Esophagus muscularis mucosa (tissue), 4 donors: Measurements from ENCODE around the gene ZSCAN4. TPM values are rescaled to one million over a fixed set of nuclear protein-coding genes. Genes with fewer than 3 reads are reported as not detected.
A peak's percentile ranks its signal among the peaks of the same experiment; 100 is the strongest.

Source experiments
- DNase-seq: peaks from one replicate; pipeline ENCODE4 v3.0.0-alpha.2; 2017; ENCODE audit errors: extremely low spot score
- H3K27ac ChIP-seq, 4 donors: fragments of 200-600 bp; sonication (generic); replicated peaks in 1 of 4; 1 replicate in 3 of 4; 2 replicates in 1 of 4; pipeline ENCODE4 v1.5.1; 2016 to 2019; ENCODE audit warnings: mild to moderate bottlenecking in 1 of 4
- H3K27me3 ChIP-seq, 4 donors: fragments of 200-600 bp; sonication (generic); one replicate each; pipeline versions ENCODE4 v1.5.1 to v1.6.0; 2016 to 2019
- H3K36me3 ChIP-seq, 4 donors: fragments of 200-600 bp; sonication (generic); one replicate each; pipeline ENCODE4 v1.5.1; 2016 to 2019
- H3K4me1 ChIP-seq, 4 donors: fragments of 200-600 bp; sonication (generic); one replicate each; pipeline ENCODE4 v1.5.1; 2016 to 2019
- H3K4me3 ChIP-seq, 4 donors: fragments of 200-600 bp; sonication (generic); 1 replicate in 2 of 4; 2 replicates in 2 of 4; pipeline ENCODE4 v1.5.1; 2016 to 2019; ENCODE audit warnings: mild to moderate bottlenecking in 4 of 4, moderate library complexity in 1 of 4
- H3K9me3 ChIP-seq, 4 donors: fragments of 200-600 bp; sonication (generic); 1 replicate in 3 of 4; 2 replicates in 1 of 4; pipeline ENCODE4 v1.5.1; 2016 to 2019
- CTCF ChIP-seq, 3 experiments: fragments of 200-600 bp in 2 of 3; fragments of 450-650 bp in 1 of 3; sonication (generic) in 2 of 3; IDR thresholded peaks; one replicate each; pipeline ENCODE4 v1.5.1; 2017 to 2019; ENCODE audit warnings: antibody characterized with exemption in 3 of 3, mild to moderate bottlenecking in 2 of 3, moderate library complexity in 1 of 3
- EP300 ChIP-seq: sonication (generic); formaldehyde crosslinking; IDR thresholded peaks from one replicate; pipeline ENCODE4 v1.6.1; 2017; ENCODE audit warnings: antibody characterized with exemption
- POLR2A ChIP-seq: fragments of 450-650 bp; IDR thresholded peaks from one replicate; pipeline ENCODE4 v1.6.1; 2017; ENCODE audit warnings: antibody characterized with exemption, moderate library complexity, mild to moderate bottlenecking, low read depth
- POLR2AphosphoS5 ChIP-seq, 2 donors: sonication (generic); formaldehyde crosslinking; IDR thresholded peaks; one replicate each; pipeline ENCODE4 v1.6.1; 2017; ENCODE audit warnings: antibody characterized with exemption in 2 of 2
- WGBS: methylation state at CpG from one replicate; pipeline ENCODE4 v1.1.5; 2018; 5-methylcytosine and 5-hydroxymethylcytosine counted together
- intact Hi-C: fragments of 100-400 bp; cut with DNase I; formaldehyde crosslinking; loops from one replicate; pipeline ENCODE4 v1.15.1; 2023
- total RNA-seq, 4 donors: library from RNA; depleted of rRNA; stranded (reverse); fragments of >200 nt; gene quantifications; one replicate each; pipeline versions ENCODE4 v1.1.0 to v1.2.1, GENCODE V29; 2016

Gene ZSCAN4
- total RNA-seq, 4 donors from 2014 or later = not detected

- no peak for TF ChIP-seq POLR2AphosphoS5 (IDR thresholded peaks at IDR 0.05)
- TF ChIP-seq CTCF (IDR thresholded peaks at IDR 0.05) = no peak
- TF ChIP-seq EP300 = no peak
- no peak for TF ChIP-seq POLR2A
- peaks cover 32 to 48% (median 43%) of the 10 kb centered on the region in 4 donors for H3K36me3 ChIP-seq
- peaks cover 11 to 68% (median 49%) of the 10 kb centered on the region in 4 donors for H3K9me3 ChIP-seq
Measured at GRCh38 chr19:57643734-57644133, 25.0 kb upstream of the ZSCAN4 start.

GRCh38 chr19:57648331-57649003, 20.3 kb upstream of the ZSCAN4 start:
- no peak for TF ChIP-seq CTCF (IDR thresholded peaks at IDR 0.05)
- no peak overlapping the region for H3K4me3 ChIP-seq
- peaks cover 0 to 3% (median 0%) of the 10 kb centered on the region in 4 donors for H3K4me1 ChIP-seq
- peak; percentile 66 for DNase-seq
- 66% methylated on average over 6 of the region's 6 CpGs for WGBS
- peaks cover 0 to 23% (median 7%) of the 10 kb centered on the region in 4 donors for H3K9me3 ChIP-seq
- no peak overlapping the region for H3K27ac ChIP-seq
- intact Hi-C loops = no loop called here
- no peaks in the 10 kb centered on the region for H3K27me3 ChIP-seq
- H3K36me3 ChIP-seq = peaks cover 0 to 3% (median under 1%) of the 10 kb centered on the region in 4 donors

More at GRCh38 chr19:57643734-57644133, 25.0 kb upstream of the ZSCAN4 start:
- no peaks in the 10 kb centered on the region for H3K4me1 ChIP-seq
- H3K27ac ChIP-seq = no peak overlapping the region
- no peaks in the 10 kb centered on the region for H3K27me3 ChIP-seq
- no peak for DNase-seq
- intact Hi-C loops = no loop called here
- H3K4me3 ChIP-seq = no peak overlapping the region

- Histone ChIP-seq H3K4me3 (peak overlapping the region in 1 of 4 donors; percentile 9), H3K27me3 (peaks cover 0 to 4% (median 0%) of the 10 kb centered on the region in 4 donors), H3K4me1 (peaks cover 0 to 3% (median 0%) of the 10 kb centered on the region in 4 donors), H3K36me3 (no peaks in the 10 kb centered on the region), H3K9me3 (peaks cover 0 to 11% (median 2%) of the 10 kb centered on the region in 4 donors), H3K27ac (no peak overlapping the region)
- TF ChIP-seq CTCF (IDR thresholded peaks at IDR 0.05) (no peak), POLR2A (no peak), POLR2AphosphoS5 (IDR thresholded peaks at IDR 0.05) (no peak), EP300 (no peak)
- DNase-seq = peak; percentile 37
- intact Hi-C loops = no loop called here
- 51% methylated on average over 6 of the region's 6 CpGs for WGBS
Measured at GRCh38 chr19:57651654-57651996, 17.1 kb upstream of the ZSCAN4 start.

GRCh38 chr19:57653689-57654088, 15.0 kb upstream of the ZSCAN4 start:
- Histone ChIP-seq H3K36me3 (no peaks in the 10 kb centered on the region), H3K4me3 (no peak overlapping the region), H3K27me3 (peaks cover 0 to 4% (median 0%) of the 10 kb centered on the region in 4 donors), H3K4me1 (peaks cover 0 to 3% (median 0%) of the 10 kb centered on the region in 4 donors), H3K9me3 (peaks cover 0 to 3% (median 0%) of the 10 kb centered on the region in 4 donors), H3K27ac (no peak overlapping the region)
- intact Hi-C loops = no loop called here
- peak; percentile 37 for DNase-seq
- TF ChIP-seq CTCF (IDR thresholded peaks at IDR 0.05) = no peak
- no peak for TF ChIP-seq POLR2A
- no peak for TF ChIP-seq EP300
- no peak for TF ChIP-seq POLR2AphosphoS5 (IDR thresholded peaks at IDR 0.05)
- WGBS = 94% methylated on average over 2 of the region's 2 CpGs

GRCh38 chr19:57655443-57655842, 13.3 kb upstream of the ZSCAN4 start:
- H3K9me3 ChIP-seq = peaks cover 0 to 3% (median 0%) of the 10 kb centered on the region in 4 donors
- TF ChIP-seq POLR2AphosphoS5 (IDR thresholded peaks at IDR 0.05) (no peak), POLR2A (no peak), CTCF (IDR thresholded peaks at IDR 0.05) (no peak), EP300 (no peak)
- peaks cover 0 to 3% (median 0%) of the 10 kb centered on the region in 4 donors for H3K4me1 ChIP-seq
- WGBS = 100% methylated on average over 1 of the region's 1 CpG
- intact Hi-C loops = no loop called here
- no peak overlapping the region for H3K4me3 ChIP-seq
- H3K27ac ChIP-seq = no peak overlapping the region
- no peaks in the 10 kb centered on the region for H3K36me3 ChIP-seq
- peak; percentile 37 for DNase-seq
- H3K27me3 ChIP-seq = peaks cover 0 to 4% (median 0%) of the 10 kb centered on the region in 4 donors
